Activated CD8-positive, alpha-beta T cell treated with anti-CD3 and anti-CD28 coated beads for 36 hours (primary cell): ENCODE results near the gene ADD3. TPM values are rescaled to one million over a fixed set of nuclear protein-coding genes. Genes with fewer than 3 reads are reported as not detected.
A peak's percentile ranks its signal among the peaks of the same experiment; 100 is the strongest.

Source experiments
- ATAC-seq: fragments of 200-7000 bp; cut with Tn5 transposase; one replicate; pipeline ENCODE4 v1.10.0; 2021; ENCODE audit warnings: mild to moderate bottlenecking, moderate library complexity
- CTCF ChIA-PET: fragments of 350-600 bp; sonication (Branson Sonifier 250); formaldehyde crosslinking; loops from one replicate; lab custom pipeline; 2021; ENCODE audit warnings: antibody characterized with exemption; lab: Charles Lee
- POLR2A ChIA-PET: fragments of 350-600 bp; sonication (Branson Sonifier 250); formaldehyde crosslinking; loops from one replicate; lab custom pipeline; 2021; ENCODE audit warnings: antibody characterized with exemption; lab: Charles Lee
- DNase-seq: peaks from one replicate; pipeline ENCODE4 v3.0.0-alpha.2; 2020
- H3K27ac Mint-ChIP-seq: one replicate; pipeline ENCODE4 v1.8.0; 2021; ENCODE audit warnings: mild to moderate bottlenecking, mixed read lengths
- H3K27me3 Mint-ChIP-seq: one replicate; pipeline ENCODE4 v1.8.0; 2021; ENCODE audit warnings: mixed read lengths
- H3K36me3 Mint-ChIP-seq: one replicate; pipeline ENCODE4 v1.8.0; 2021; ENCODE audit warnings: low read depth, mixed read lengths
- H3K4me1 Mint-ChIP-seq: one replicate; pipeline ENCODE4 v1.8.0; 2021; ENCODE audit warnings: low read depth, mixed read lengths
- H3K4me3 Mint-ChIP-seq: one replicate; pipeline ENCODE4 v1.8.0; 2021; ENCODE audit warnings: mild to moderate bottlenecking, moderate library complexity, mixed read lengths
- H3K9me3 Mint-ChIP-seq: one replicate; pipeline ENCODE4 v1.8.0; 2021; ENCODE audit warnings: mixed read lengths
- intact Hi-C: fragments of 100-400 bp; cut with micrococcal nuclease; formaldehyde crosslinking; loops from one replicate; pipeline ENCODE4 v1.10.0; 2022
- total RNA-seq, 2 experiments: library from RNA; stranded (reverse); gene quantifications; one replicate each; pipeline ENCODE4 v1.2.3, GENCODE V29; 2021
- TF ChIP-seq, protein P1 (sequence below): fragments of 200-600 bp; IDR thresholded peaks from one replicate; pipeline ENCODE4 v1.8.0; 2022; ENCODE audit warnings: antibody characterized with exemption, mild to moderate bottlenecking

Gene ADD3
- total RNA-seq, 2 experiments from 2014 or later, result 66.8 to 77.0 TPM

DNA sequence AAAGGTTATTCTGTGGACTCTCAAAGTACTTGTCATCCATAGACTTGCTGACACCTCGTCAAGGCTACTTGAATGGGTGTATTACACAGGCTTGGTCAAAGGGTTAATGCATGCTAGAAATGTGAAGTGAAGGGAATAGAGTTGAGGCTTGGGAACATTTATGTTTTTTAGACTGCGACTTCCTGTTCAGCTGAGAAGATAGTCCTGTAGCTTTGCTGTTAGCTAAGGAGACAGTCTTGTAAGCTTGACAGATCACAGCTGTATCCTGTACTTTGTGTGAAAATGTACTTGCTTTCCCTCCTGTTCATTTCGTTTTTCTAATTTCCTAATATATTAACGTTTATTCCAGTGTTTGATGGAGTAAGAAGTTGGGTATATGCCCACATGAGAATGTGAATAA lies 52.1 kb downstream of the ADD3 start:
- ChIA-PET POLR2A (interaction anchor here (0.6 kb wide), 1 partner anchor 15 kb away, joined by 3 read pairs; no protein-coding TSS in a partner anchor), CTCF (interaction anchor here (1.2 to 2.5 kb wide), 2 partner anchors 15 to 72 kb away, joined by 3 to 10 read pairs; no protein-coding TSS in a partner anchor)
- Mint-ChIP-seq H3K9me3 (no peaks in the 10 kb centered on the region), H3K4me3 (no peak overlapping the region), H3K27ac (peak overlapping the region; percentile 79), H3K4me1 (peaks cover 79% of the 10 kb centered on the region), H3K27me3 (no peaks in the 10 kb centered on the region), H3K36me3 (no peaks in the 10 kb centered on the region)
- intact Hi-C loops, result loop anchor here (5.0 kb wide), 1 partner anchor 42 kb away; no protein-coding TSS in a partner anchor
- TF ChIP-seq, protein P1, sequence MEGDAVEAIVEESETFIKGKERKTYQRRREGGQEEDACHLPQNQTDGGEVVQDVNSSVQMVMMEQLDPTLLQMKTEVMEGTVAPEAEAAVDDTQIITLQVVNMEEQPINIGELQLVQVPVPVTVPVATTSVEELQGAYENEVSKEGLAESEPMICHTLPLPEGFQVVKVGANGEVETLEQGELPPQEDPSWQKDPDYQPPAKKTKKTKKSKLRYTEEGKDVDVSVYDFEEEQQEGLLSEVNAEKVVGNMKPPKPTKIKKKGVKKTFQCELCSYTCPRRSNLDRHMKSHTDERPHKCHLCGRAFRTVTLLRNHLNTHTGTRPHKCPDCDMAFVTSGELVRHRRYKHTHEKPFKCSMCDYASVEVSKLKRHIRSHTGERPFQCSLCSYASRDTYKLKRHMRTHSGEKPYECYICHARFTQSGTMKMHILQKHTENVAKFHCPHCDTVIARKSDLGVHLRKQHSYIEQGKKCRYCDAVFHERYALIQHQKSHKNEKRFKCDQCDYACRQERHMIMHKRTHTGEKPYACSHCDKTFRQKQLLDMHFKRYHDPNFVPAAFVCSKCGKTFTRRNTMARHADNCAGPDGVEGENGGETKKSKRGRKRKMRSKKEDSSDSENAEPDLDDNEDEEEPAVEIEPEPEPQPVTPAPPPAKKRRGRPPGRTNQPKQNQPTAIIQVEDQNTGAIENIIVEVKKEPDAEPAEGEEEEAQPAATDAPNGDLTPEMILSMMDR, result no peak
- ATAC-seq (no peak), DNase-seq (no peak)

DNA sequence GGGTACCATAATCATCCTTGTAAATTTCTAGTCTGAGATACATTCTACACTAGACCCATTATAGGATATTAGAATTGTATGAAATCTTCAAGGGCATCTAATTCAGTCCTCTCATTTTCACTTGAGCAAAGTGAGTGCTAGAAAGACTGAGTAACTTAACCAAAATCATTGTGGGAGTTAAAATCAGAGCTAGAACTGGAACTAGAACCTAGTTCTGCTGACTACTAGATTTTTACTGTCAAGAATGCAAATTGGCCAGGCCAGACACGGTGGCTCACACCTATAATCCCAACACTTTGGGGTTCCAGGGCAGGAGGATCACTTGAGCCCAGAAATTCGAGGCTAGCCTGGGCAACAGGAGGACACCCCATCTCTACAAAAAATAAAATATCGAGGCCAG lies 53.9 kb downstream of the ADD3 start:
- Mint-ChIP-seq H3K4me1 (peaks cover 76% of the 10 kb centered on the region), H3K36me3 (peaks cover 2% of the 10 kb centered on the region), H3K4me3 (no peak overlapping the region), H3K27ac (peak overlapping the region; percentile 37), H3K27me3 (no peaks in the 10 kb centered on the region), H3K9me3 (no peaks in the 10 kb centered on the region)
- POLR2A ChIA-PET, result no interaction called here
- ATAC-seq (no peak), DNase-seq (no peak)
- TF ChIP-seq, protein P1, result no peak
- CTCF ChIA-PET, result interaction anchor here (0.6 to 0.9 kb wide), 2 partner anchors 28 to 97 kb away, joined by 3 read pairs; no protein-coding TSS in a partner anchor
- intact Hi-C loops, result no loop called here

DNA sequence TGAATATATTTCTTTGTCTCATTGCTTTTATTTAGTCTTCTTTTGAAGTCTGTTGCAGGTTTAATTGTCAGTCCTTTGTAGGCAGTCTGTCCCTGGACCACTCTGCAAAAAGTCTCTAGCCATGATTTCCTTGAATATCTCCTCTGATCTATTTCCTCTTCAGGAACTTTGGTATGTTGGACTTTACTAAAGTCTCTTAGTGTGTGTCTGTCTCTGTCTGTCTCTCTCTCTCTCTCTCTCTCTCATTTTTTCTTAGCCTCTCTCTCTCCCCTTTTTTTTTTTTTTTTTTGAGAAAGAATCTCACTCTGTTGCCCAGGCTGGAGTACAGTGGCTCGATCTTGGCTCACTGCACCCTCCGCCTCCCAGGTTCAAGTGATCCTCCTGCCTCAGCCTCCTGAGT lies 57.5 kb downstream of the ADD3 start:
- intact Hi-C loops, result no loop called here
- H3K27me3 Mint-ChIP-seq, result no peaks in the 10 kb centered on the region
- H3K9me3 Mint-ChIP-seq, result no peaks in the 10 kb centered on the region
- ChIA-PET CTCF (no interaction called here), POLR2A (no interaction called here)
- TF ChIP-seq, protein P1, result no peak
- peaks cover 2% of the 10 kb centered on the region for H3K36me3 Mint-ChIP-seq
- no peak overlapping the region for H3K4me3 Mint-ChIP-seq
- no peak for DNase-seq
- peaks cover 77% of the 10 kb centered on the region for H3K4me1 Mint-ChIP-seq
- peak overlapping the region; percentile 57 for H3K27ac Mint-ChIP-seq
- ATAC-seq, result no peak

DNA sequence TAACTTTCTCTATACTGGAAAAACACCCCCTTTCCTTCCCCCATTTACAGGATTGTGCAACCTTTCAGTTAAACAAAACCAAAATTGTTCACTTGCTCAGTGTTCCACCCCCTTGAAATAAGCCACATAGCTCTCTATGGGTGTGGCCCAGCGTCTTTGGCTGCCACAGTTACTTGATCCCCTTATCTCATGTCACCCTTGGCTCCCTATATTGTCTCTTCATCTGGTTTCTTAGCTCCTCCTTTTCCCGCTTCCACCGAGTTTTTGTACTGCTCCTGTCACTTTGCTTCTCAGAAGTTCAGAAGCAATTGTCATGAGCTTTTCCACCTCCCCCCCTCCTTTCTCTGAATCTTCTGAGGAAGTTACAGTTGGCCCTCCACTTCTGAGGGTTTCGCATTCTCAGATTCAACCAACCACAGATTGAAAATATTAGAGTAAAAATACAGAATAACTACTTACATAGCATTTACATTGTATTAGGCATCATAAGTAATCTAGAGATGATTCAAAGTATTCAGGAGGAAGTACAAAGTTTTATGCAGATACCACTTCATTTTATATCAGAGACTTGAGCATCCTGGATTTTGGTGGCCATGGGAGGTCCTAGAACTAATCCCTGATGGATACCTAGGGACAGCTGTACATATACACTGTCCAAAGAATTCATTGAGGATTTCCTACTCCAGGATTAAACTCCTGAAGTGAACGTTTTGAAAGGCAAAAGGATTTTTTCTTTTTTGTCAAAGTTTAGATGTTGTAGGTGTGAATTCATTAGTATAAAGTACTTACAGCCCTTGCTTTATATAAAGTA lies 60.4 kb downstream of the ADD3 start:
- ChIA-PET CTCF (interaction anchor here (0.9 to 3.5 kb wide), 6 partner anchors 9 to 184 kb away, joined by 3 to 20 read pairs (median 4); no protein-coding TSS in a partner anchor), POLR2A (interaction anchor here (0.6 to 2.0 kb wide), 7 partner anchors 9 to 298 kb away, joined by 3 to 6 read pairs (median 3); no protein-coding TSS in a partner anchor)
- H3K27me3 Mint-ChIP-seq, result no peaks in the 10 kb centered on the region
- H3K4me1 Mint-ChIP-seq, result peaks cover 77% of the 10 kb centered on the region
- H3K9me3 Mint-ChIP-seq, result no peaks in the 10 kb centered on the region
- peak; percentile 72 for DNase-seq
- peaks cover 2% of the 10 kb centered on the region for H3K36me3 Mint-ChIP-seq
- intact Hi-C loops, result no loop called here
- peak overlapping the region; percentile 57 for H3K4me3 Mint-ChIP-seq
- peak; percentile 88 for ATAC-seq
- peak overlapping the region; percentile 94 for H3K27ac Mint-ChIP-seq
- TF ChIP-seq, protein P1, result no peak

DNA sequence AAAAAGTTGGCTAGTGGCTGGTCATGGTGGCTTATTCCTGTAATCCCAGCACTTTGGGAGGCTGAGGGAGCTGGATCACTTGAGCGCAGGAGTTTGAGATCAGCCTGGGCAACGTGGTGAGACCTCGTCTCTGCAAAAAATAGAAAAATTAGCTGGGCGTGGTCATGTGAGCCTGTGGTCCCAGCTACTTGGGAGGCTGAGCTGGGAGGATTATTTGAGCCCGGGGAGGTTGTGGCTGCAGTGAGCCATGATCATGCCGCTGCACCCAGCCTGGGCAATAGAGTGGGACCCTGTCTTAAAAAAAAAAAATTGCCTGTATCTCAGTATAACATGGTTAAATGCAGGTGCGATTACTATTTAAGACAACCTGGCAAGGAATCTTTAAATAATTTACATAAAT lies 61.0 kb downstream of the ADD3 start:
- DNase-seq (no peak), ATAC-seq (no peak)
- H3K27me3 Mint-ChIP-seq, result no peaks in the 10 kb centered on the region
- TF ChIP-seq, protein P1, result no peak
- ChIA-PET POLR2A (interaction anchor here (1.1 to 1.6 kb wide), 3 partner anchors 8 to 24 kb away, joined by 3 to 4 read pairs (median 3); no protein-coding TSS in a partner anchor), CTCF (interaction anchor here (1.2 to 3.5 kb wide), 4 partner anchors 9 to 185 kb away, joined by 4 to 20 read pairs (median 4); no protein-coding TSS in a partner anchor)
- H3K36me3 Mint-ChIP-seq, result peaks cover 4% of the 10 kb centered on the region
- H3K27ac Mint-ChIP-seq, result peak overlapping the region; percentile 94
- H3K4me3 Mint-ChIP-seq, result peak overlapping the region; percentile 57
- H3K4me1 Mint-ChIP-seq, result peaks cover 80% of the 10 kb centered on the region
- intact Hi-C loops, result no loop called here
- no peaks in the 10 kb centered on the region for H3K9me3 Mint-ChIP-seq
